GM12878 (cell line): ENCODE measurements around the gene KEL. TPM values are rescaled to one million over a fixed set of nuclear protein-coding genes. Genes with fewer than 3 reads are reported as not detected.

ENCODE experiments used
- ATAC-seq: fragments of 200-7000 bp; cut with Tn5 transposase; 3 replicates; pipeline ENCODE4 v1.9.1; 2020; ENCODE audit warnings: mild to moderate bottlenecking, moderate library complexity
- BruUV-seq: library from RNA; stranded (reverse); fragments of 400-500 nt; replicated peaks from 2 replicates; lab custom pipeline; 2021; lab: Mats Ljungman, UMichigan
- CTCF ChIA-PET: fragments of 300-600 bp; sonication (Branson Sonifier 250); formaldehyde crosslinking; extraction: SDS; loops from one replicate; lab custom pipeline; 2021; ENCODE audit warnings: inconsistent platforms; lab: Yijun Ruan, JAX
- POLR2A ChIA-PET: fragments of 350-600 bp; formaldehyde crosslinking; extraction: SDS; loops from one replicate; lab custom pipeline; 2021; ENCODE audit warnings: inconsistent platforms; lab: Charles Lee
- RAD21 ChIA-PET: fragments of 300-600 bp; sonication (Branson Sonifier 250); formaldehyde crosslinking; loops from one replicate; lab custom pipeline; 2023; ENCODE audit warnings: antibody characterized with exemption; ENCODE audit not compliant: unreplicated experiment; lab: Charles Lee
- SMC1A ChIA-PET: fragments of 300-600 bp; sonication (Branson Sonifier 250); formaldehyde crosslinking; loops from one replicate; lab custom pipeline; 2023; ENCODE audit not compliant: unreplicated experiment, uncharacterized antibody; lab: Charles Lee
- DNase-seq: peaks from one replicate; pipeline ENCODE4 v3.0.0-alpha.2; 2011; ENCODE audit warnings: low read depth, low spot score
- FAIRE-seq: peaks from 3 replicates; lab custom pipeline; 2011; peaks lifted over from hg19 to GRCh38; lab: Jason Lieb, UNC
- H2AFZ ChIP-seq: 2 replicates; pipeline ENCODE4 v1.6.0; 2011; ENCODE audit warnings: low read depth, low read length, control low read depth; ENCODE audit not compliant: control insufficient read depth
- H3K27ac ChIP-seq: 2 replicates; pipeline ENCODE4 v1.5.1; 2011; ENCODE audit warnings: control low read depth; ENCODE audit not compliant: control insufficient read depth, insufficient read depth
- H3K27me3 ChIP-seq, 2 experiments: replicated peaks in 1 of 2; 2 replicates each; pipeline versions ENCODE4 v1.6.0 to v1.6.1; 2011; ENCODE audit warnings: low read length in 1 of 2; ENCODE audit not compliant: control insufficient read depth in 2 of 2, insufficient read depth in 2 of 2
- H3K36me3 ChIP-seq, 2 experiments: 2 replicates each; pipeline ENCODE4 v1.5.1; 2011; ENCODE audit warnings: low read length in 1 of 2; ENCODE audit not compliant: control insufficient read depth in 2 of 2, insufficient read depth in 2 of 2
- H3K4me1 ChIP-seq: 2 replicates; pipeline ENCODE4 v1.6.1; 2011; ENCODE audit warnings: mild to moderate bottlenecking, low read length, moderate library complexity, mixed read lengths; ENCODE audit not compliant: control insufficient read depth, insufficient read depth
- H3K4me2 ChIP-seq: 2 replicates; pipeline ENCODE4 v1.6.0; 2011; ENCODE audit warnings: control low read depth; ENCODE audit not compliant: control insufficient read depth, insufficient read depth
- H3K4me3 ChIP-seq: fragments of 200-600 bp; sonication (generic); 2 replicates; pipeline ENCODE4 v1.5.1; 2016
- H3K79me2 ChIP-seq: 2 replicates; pipeline ENCODE4 v1.6.0; 2011; ENCODE audit warnings: low read length; ENCODE audit not compliant: control insufficient read depth, insufficient read depth
- H3K9ac ChIP-seq: 2 replicates; pipeline ENCODE4 v1.8.0; 2011; ENCODE audit warnings: low read length, control low read depth, mixed read lengths; ENCODE audit not compliant: control insufficient read depth, insufficient read depth
- H3K9me3 ChIP-seq: replicated peaks from 3 replicates; pipeline ENCODE4 v1.5.1; 2011; ENCODE audit warnings: mild to moderate bottlenecking, low read length; ENCODE audit not compliant: control insufficient read depth, insufficient read depth
- H4K20me1 ChIP-seq: 2 replicates; pipeline ENCODE4 v1.6.0; 2011; ENCODE audit not compliant: control insufficient read depth, insufficient read depth
- IKZF2 ChIP-seq, 2 experiments: fragments of 450-650 bp; IDR thresholded peaks; 2 replicates each; pipeline ENCODE4 v1.6.1; 2017; ENCODE audit warnings: mild to moderate bottlenecking in 2 of 2, moderate library complexity in 2 of 2
- RELA ChIP-seq: fragments of 450-650 bp; IDR thresholded peaks from 2 replicates; pipeline ENCODE4 v1.8.0; 2014; ENCODE audit warnings: borderline replicate concordance; ENCODE audit not compliant: partially characterized antibody
- ZNF384 ChIP-seq: IDR thresholded peaks from 2 replicates; pipeline ENCODE4 v1.6.1; 2012; ENCODE audit warnings: low read depth, mild to moderate bottlenecking, low read length, improper control_type of control experiment, borderline replicate concordance
- WGBS: methylation state at CpG from one replicate; pipeline ENCODE4 v1.1.6; 2016; ENCODE audit warnings: low lambda C conversion rate; ENCODE audit not compliant: insufficient replicate concordance, insufficient coverage; ENCODE audit errors: missing lambda C conversion rate; 5-methylcytosine and 5-hydroxymethylcytosine counted together
- in situ Hi-C: fragments of 300-500 bp; cut with MboI; formaldehyde crosslinking; loops from 9 replicates; pipeline ENCODE4 v1.14.3; 2018; ENCODE audit warnings: mixed read lengths
- intact Hi-C: fragments of 100-400 bp; cut with micrococcal nuclease; formaldehyde crosslinking; loops from one replicate; pipeline ENCODE4 v1.14.2; 2022; ENCODE audit not compliant: unreplicated experiment
- polyA plus RNA-seq, 11 experiments: library from polyadenylated mRNA; depleted of rRNA in 4 of 11; unstranded in 6 of 11; stranded (reverse) in 5 of 11; fragments of >200 nt; fragmentation: Nextera tagmentation in 4 of 11; fragmentation: Illumina TruSeq in 1 of 11; extraction: Ambion mirVana in 4 of 11; extraction: Trizol in 1 of 11; gene quantifications; 1 replicate in 1 of 11; 2 replicates in 10 of 11; pipeline versions ENCODE4 v1.2.1 to v1.2.3, GENCODE V29; 2011 to 2016; ENCODE audit warnings: inconsistent platforms in 2 of 11, missing spikeins in 2 of 11, low read depth in 1 of 11
- total RNA-seq, 4 experiments: library from RNA; depleted of rRNA in 3 of 4; stranded (reverse); fragments of >200 nt in 3 of 4; fragmentation: Illumina TruSeq in 1 of 4; extraction: Trizol in 1 of 4; gene quantifications; 2 replicates each; pipeline versions ENCODE4 v1.2.1 to v1.2.3, GENCODE V29; 2013 to 2021

KEL gene
- total and polyA plus RNA-seq, 10 of the 15 experiments (the other 5 are each of a cell fraction or from before 2014, with no cell fraction given): 0.10 to 0.73 (median 0.23) TPM; not detected in 2

DNA sequence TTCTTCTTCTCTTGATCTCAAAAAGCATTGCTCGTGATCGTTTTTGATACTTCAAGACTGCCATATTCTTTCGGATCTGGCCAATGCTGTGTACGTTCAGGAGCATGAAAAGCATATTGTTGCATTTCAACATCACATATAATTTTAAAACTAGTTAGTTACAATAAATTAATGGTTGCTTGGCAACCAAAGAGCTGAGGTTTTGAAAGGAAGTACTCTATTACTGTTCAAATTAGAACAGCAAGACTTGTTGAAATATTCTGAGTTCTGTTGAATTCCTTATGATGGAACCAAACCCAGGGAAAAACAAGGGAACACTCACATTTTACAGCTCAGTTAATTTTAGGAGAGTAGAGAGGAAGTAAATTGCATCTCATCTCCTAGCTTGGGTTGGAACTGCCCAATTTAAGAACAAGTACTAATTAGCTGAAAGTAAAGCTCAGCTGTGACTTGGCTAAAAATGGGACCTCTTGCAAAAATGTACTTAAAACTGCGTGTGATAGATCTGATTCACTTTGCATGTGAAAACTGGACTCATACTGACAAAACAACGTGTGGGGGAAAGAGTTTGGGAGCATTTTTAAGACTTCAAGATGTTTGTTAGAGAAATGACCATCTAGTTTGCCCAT lies 43.6 kb upstream of the KEL start:
- ATAC-seq (no peak), DNase-seq (no peak), FAIRE-seq (no peak)
- H3K9me3 ChIP-seq: no peaks in the 10 kb centered on the region; the same call in 2 of the 3 replicates
- H3K4me1 ChIP-seq: no peaks in the 10 kb centered on the region
- no peak overlapping the region for H3K9ac ChIP-seq
- POLR2A ChIA-PET: no interaction called here
- H4K20me1 ChIP-seq: no peaks in the 10 kb centered on the region
- SMC1A ChIA-PET: interaction anchor here (0.8 to 11.6 kb wide), 11 partner anchors 11 to 402 kb away, joined by 3 to 191 read pairs (median 4); no protein-coding TSS in a partner anchor
- CTCF ChIA-PET: interaction anchor here (0.8 to 19.2 kb wide), 21 partner anchors 11 to 471 kb away, joined by 3 to 434 read pairs (median 6); partner anchors contain the start of genes EPHB6 and TAS2R40
- 32% methylated on average over 6 of the region's 6 CpGs for WGBS
- no TSS peak for BruUV-seq
- H3K4me3 ChIP-seq: no peak overlapping the region
- intact Hi-C loops (loop anchor here (10.0 kb wide), 2 partner anchors 401 to 409 kb away; no protein-coding TSS in a partner anchor), in situ Hi-C loops (loop anchor here (5.0 kb wide), 1 partner anchor 212 kb away; no protein-coding TSS in a partner anchor)
- no peaks in the 10 kb centered on the region for H3K79me2 ChIP-seq
- no peak overlapping the region for H3K4me2 ChIP-seq
- RAD21 ChIA-PET: interaction anchor here (0.9 to 3.2 kb wide), 8 partner anchors 126 to 402 kb away, joined by 3 to 30 read pairs (median 6); no protein-coding TSS in a partner anchor
- TF ChIP-seq ZNF384: no peak
- no peak for TF ChIP-seq IKZF2 (IDR thresholded peaks at IDR 0.05)
- no peak for TF ChIP-seq RELA
- no peaks in the 10 kb centered on the region; a peak in 1 of 4 replicates for H3K27me3 ChIP-seq
- no peaks in the 10 kb centered on the region for H3K36me3 ChIP-seq
- no peak overlapping the region for H2AFZ ChIP-seq
- H3K27ac ChIP-seq: no peak overlapping the region
